Adrenal gland (tissue), 12 donors: ENCODE results near the gene PRKCB. TPM values are rescaled to one million over a fixed set of nuclear protein-coding genes. Genes with fewer than 3 reads are reported as not detected.
A peak's percentile ranks its signal among the peaks of the same experiment; 100 is the strongest.

Experiments
- DNase-seq, 7 donors: peaks; one replicate each; pipeline ENCODE4 v3.0.0-alpha.2; 2019 to 2020
- H3K27ac ChIP-seq, 5 donors: fragments of 200-600 bp; sonication (generic) in 4 of 5; 1 replicate in 3 of 5; 2 replicates in 2 of 5; pipeline versions ENCODE4 v1.5.1 to v1.8.0; 2016 to 2020; ENCODE audit warnings: mild to moderate bottlenecking in 1 of 5
- H3K27me3 ChIP-seq: fragments of 200-600 bp; 2 replicates; pipeline ENCODE4 v1.8.0; 2021
- H3K36me3 ChIP-seq, 2 donors: fragments of 200-600 bp; replicated peaks in 1 of 2; 1 replicate in 1 of 2; 2 replicates in 1 of 2; pipeline versions ENCODE4 v1.5.1 to v1.8.0; 2018 to 2022
- H3K4me1 ChIP-seq, 2 donors: fragments of 200-600 bp; replicated peaks in 1 of 2; 1 replicate in 1 of 2; 2 replicates in 1 of 2; pipeline versions ENCODE4 v1.5.1 to v1.8.0; 2018 to 2021
- H3K4me3 ChIP-seq, 4 donors: fragments of 200-600 bp; sonication (generic) in 3 of 4; one replicate each; pipeline ENCODE4 v1.5.1; 2016 to 2018
- H3K9me3 ChIP-seq, 3 donors: fragments of 200-600 bp; sonication (generic) in 1 of 3; replicated peaks in 1 of 3; 1 replicate in 2 of 3; 2 replicates in 1 of 3; pipeline versions ENCODE4 v1.5.1 to v1.8.0; 2016 to 2021
- CTCF ChIP-seq, 6 experiments: fragments of 450-650 bp in 4 of 6; fragments of 200-600 bp in 2 of 6; sonication (generic) in 1 of 6; IDR thresholded peaks; 1 replicate in 5 of 6; 2 replicates in 1 of 6; pipeline versions ENCODE4 v1.5.1 to v1.8.0; 2016 to 2021; ENCODE audit warnings: antibody characterized with exemption in 6 of 6, mild to moderate bottlenecking in 2 of 6, moderate library complexity in 1 of 6
- POLR2A ChIP-seq, 2 donors: fragments of 450-650 bp; IDR thresholded peaks; one replicate each; pipeline ENCODE4 v1.6.1; 2017; ENCODE audit warnings: antibody characterized with exemption in 2 of 2, mild to moderate bottlenecking in 2 of 2, moderate library complexity in 1 of 2
- WGBS, 4 donors: extraction: QIAGEN DNeasy Blood & Tissue Kit in 2 of 4; methylation state at CpG; one replicate each; pipeline versions ENCODE4 v1.1.5 to v1.1.7; 2013 to 2017; 5-methylcytosine and 5-hydroxymethylcytosine counted together
- intact Hi-C, 2 donors: fragments of 100-400 bp; cut with DNase I; formaldehyde crosslinking; loops; one replicate each; pipeline versions ENCODE4 v1.14.1 to v1.15.0; 2022 to 2023
- polyA plus RNA-seq, 3 donors: library from polyadenylated mRNA; stranded (reverse); fragments of 200-250 nt in 2 of 3; fragments of 350-450 nt in 1 of 3; fragmentation: Illumina TruSeq in 1 of 3; extraction: RNeasy Lipid Tissue Mini Kit (QIAGEN cat#74804) in 1 of 3; gene quantifications; one replicate each; pipeline ENCODE4 v1.2.3, GENCODE V29; 2013 to 2014
- total RNA-seq, 9 donors: library from RNA; depleted of rRNA in 4 of 9; stranded (reverse); fragments of >200 nt in 4 of 9; fragments of 120-200 nt in 1 of 9; fragmentation: NEBNext Ultra II Directional in 1 of 9; extraction: Animal tissue kit (Norgen Biotek cat#: 25700) in 1 of 9; gene quantifications; one replicate each; pipeline versions ENCODE4 v1.1.0 to v1.2.4, GENCODE V29; 2013 to 2023
- donor health status: healthy with polysubstance abuse.
- donor health status: Bipolar disorder and iron deficiency.
- donor health status: DM: yes; HTN: yes; CAD: no.
- donor health status: DM: no; HTN: no; CAD: no.
- donor health status: DM: no; HTN: no; CAD: no.
- donor health status: DM: yes; HTN: yes; CAD: no.

Gene PRKCB
- total and polyA plus RNA-seq, 12 donors, result 0.54 to 8.0 (median 3.0) TPM

GRCh38 chr16:24041834-24042631 is 206.2 kb downstream of the PRKCB start:
- H3K9me3 ChIP-seq, result no peaks in the 10 kb centered on the region
- H3K27me3 ChIP-seq, result no peaks in the 10 kb centered on the region
- H3K4me3 ChIP-seq, result no peak overlapping the region
- 32 to 36% (median 34%) methylated on average over 11 of the region's 11 CpGs for WGBS, 4 donors
- H3K4me1 ChIP-seq, result no peaks in the 10 kb centered on the region
- intact Hi-C loops, result loop anchor here (5.0 to 10.0 kb wide), 3 partner anchors 213 to 465 kb away; partner anchors contain the start of gene CACNG3 (in 1 of the 2)
- no peak overlapping the region for H3K27ac ChIP-seq
- TF ChIP-seq CTCF (IDR thresholded peaks at IDR 0.05) (peak; percentile 65 to 84 (median 72)), POLR2A (IDR thresholded peaks at IDR 0.05) (no peak)
- no peaks in the 10 kb centered on the region for H3K36me3 ChIP-seq
- DNase-seq, result peak; percentile 53 to 86 (median 73)

- H3K36me3 ChIP-seq, result no peaks in the 10 kb centered on the region
- no peak overlapping the region for H3K4me3 ChIP-seq
- H3K4me1 ChIP-seq, result no peaks in the 10 kb centered on the region
- TF ChIP-seq CTCF (IDR thresholded peaks at IDR 0.05), result no peak
- H3K9me3 ChIP-seq, result no peaks in the 10 kb centered on the region
- WGBS, 4 donors, result 81 to 89% (median 87%) methylated on average over 2 of the region's 2 CpGs
- DNase-seq, result no peak
- no peaks in the 10 kb centered on the region for H3K27me3 ChIP-seq
- H3K27ac ChIP-seq, result no peak overlapping the region
- intact Hi-C loops, result loop anchor here (5.0 to 10.0 kb wide), 3 partner anchors 210 to 463 kb away; partner anchors contain the start of gene CACNG3 (in 1 of the 2)
Measured at GRCh38 chr16:24044467-24044866, 208.7 kb downstream of the PRKCB start.

- no peaks in the 10 kb centered on the region for H3K36me3 ChIP-seq
- H3K4me1 ChIP-seq, result no peaks in the 10 kb centered on the region
- H3K27ac ChIP-seq, result no peak overlapping the region
- no peaks in the 10 kb centered on the region for H3K27me3 ChIP-seq
- H3K9me3 ChIP-seq, result no peaks in the 10 kb centered on the region
- intact Hi-C loops, result loop anchor here in 1 of 2 donors (10.0 kb wide), 1 partner anchor 209 kb away; the partner anchor contains the start of gene CACNG3
- H3K4me3 ChIP-seq, result no peak overlapping the region
- peak in 1 of 7 donors; percentile 59 for DNase-seq
- peak in 3 of 6 experiments; percentile 4 to 23 (median 14) for TF ChIP-seq CTCF (IDR thresholded peaks at IDR 0.05)
- TF ChIP-seq POLR2A (IDR thresholded peaks at IDR 0.05), result no peak
- WGBS, 4 donors, result 37 to 45% (median 39%) methylated on average over 3 to 12 of the region's 12 CpGs
Measured at GRCh38 chr16:24045641-24046040, 209.9 kb downstream of the PRKCB start.

GRCh38 chr16:24046442-24046841 is 210.7 kb downstream of the PRKCB start:
- TF ChIP-seq POLR2A (IDR thresholded peaks at IDR 0.05), result no peak
- TF ChIP-seq CTCF (IDR thresholded peaks at IDR 0.05), result no peak
- DNase-seq, result no peak
- intact Hi-C loops, result loop anchor here in 1 of 2 donors (10.0 kb wide), 1 partner anchor 208 kb away; the partner anchor contains the start of gene CACNG3
- no peaks in the 10 kb centered on the region for H3K9me3 ChIP-seq
- H3K4me3 ChIP-seq, result no peak overlapping the region
- H3K27ac ChIP-seq, result no peak overlapping the region
- H3K4me1 ChIP-seq, result no peaks in the 10 kb centered on the region
- 51 to 70% (median 63%) methylated on average over 4 of the region's 4 CpGs for WGBS, 4 donors
- H3K27me3 ChIP-seq, result no peaks in the 10 kb centered on the region
- no peaks in the 10 kb centered on the region for H3K36me3 ChIP-seq
